ENCODE data around the gene DLG2. TPM values are rescaled to one million over a fixed set of nuclear protein-coding genes. Genes with fewer than 3 reads are reported as not detected.

The DLG2 gene
- polyA plus RNA-seq, 2 donors: 2.6 to 6.7 TPM

DNA sequence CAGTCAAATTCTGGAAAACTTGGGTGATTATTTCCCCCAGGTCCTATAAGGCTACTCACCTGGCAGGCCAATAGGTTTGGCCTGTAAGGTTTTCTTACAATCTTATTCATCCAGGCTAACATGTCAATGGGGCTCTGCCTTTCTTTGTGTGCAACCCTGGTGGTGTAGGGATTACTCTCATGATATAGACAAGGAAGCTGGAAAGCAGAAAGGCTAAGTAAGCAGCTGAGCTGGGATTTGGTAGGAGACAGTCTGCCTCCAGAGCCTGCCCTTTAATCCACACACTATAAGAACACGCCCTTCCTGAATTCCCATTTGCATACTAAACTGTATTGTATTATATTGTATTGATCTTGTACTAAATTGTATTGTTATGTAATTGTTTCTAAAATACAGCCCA, 1967.7 kb downstream of the DLG2 start:
- no peak overlapping the region for H3K4me3 ChIP-seq (ENCODE audit: low read depth in 1 of 2, low read length in 2 of 2)
- 87 to 90% methylated on average over 1 of the region's 1 CpG for WGBS, 2 donors
- no peaks in the 10 kb centered on the region for H3K4me1 ChIP-seq (ENCODE audit: control insufficient read depth in 2 of 2, insufficient read depth in 2 of 2, low read length in 1 of 2)
- H3K36me3 ChIP-seq (ENCODE audit: control insufficient read depth in 2 of 2, insufficient read depth in 2 of 2, low read length in 1 of 2): no peaks in the 10 kb centered on the region
- no peaks in the 10 kb centered on the region for H3K9me3 ChIP-seq (ENCODE audit: control insufficient read depth in 2 of 2, insufficient read depth in 1 of 2, low read depth in 1 of 2, low read length in 1 of 2)
- no peak overlapping the region for H3K27ac ChIP-seq (ENCODE audit: low read depth in 2 of 2, low read length in 1 of 2)
- H3K27me3 ChIP-seq (ENCODE audit: control insufficient read depth in 1 of 2, insufficient read depth in 2 of 2, low read length in 2 of 2): no peaks in the 10 kb centered on the region

DNA sequence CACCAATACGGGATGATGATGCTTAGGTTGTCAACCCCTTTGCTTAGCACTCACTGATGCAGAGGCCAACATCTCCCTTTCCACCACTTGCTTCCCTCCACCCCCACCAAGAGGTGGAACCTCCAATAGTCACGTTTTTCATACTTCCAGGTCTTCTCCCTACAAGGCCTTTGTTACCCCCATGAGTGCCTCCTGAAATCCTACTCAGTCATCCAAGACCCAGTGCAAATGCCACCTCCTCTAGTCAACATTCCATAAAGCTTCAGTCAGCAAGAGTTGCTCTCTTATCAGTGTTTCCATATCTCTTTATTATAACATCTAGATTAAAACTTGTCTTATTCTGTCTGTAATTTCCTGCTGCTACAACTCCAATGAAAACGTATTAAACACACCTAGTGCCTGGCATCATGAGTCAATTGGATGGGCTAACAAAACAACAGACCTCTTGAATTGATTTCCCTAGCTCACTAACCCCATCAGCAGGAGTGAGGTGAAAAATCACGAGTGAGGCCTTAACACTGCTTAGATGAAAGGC, 1970.3 kb downstream of the DLG2 start:
- Histone ChIP-seq H3K27ac (ENCODE audit: low read depth in 2 of 2, low read length in 1 of 2) (no peak overlapping the region), H3K9me3 (ENCODE audit: control insufficient read depth in 2 of 2, insufficient read depth in 1 of 2, low read depth in 1 of 2, low read length in 1 of 2) (no peaks in the 10 kb centered on the region), H3K27me3 (ENCODE audit: control insufficient read depth in 1 of 2, insufficient read depth in 2 of 2, low read length in 2 of 2) (no peaks in the 10 kb centered on the region), H3K4me3 (ENCODE audit: low read depth in 1 of 2, low read length in 2 of 2) (no peak overlapping the region), H3K36me3 (ENCODE audit: control insufficient read depth in 2 of 2, insufficient read depth in 2 of 2, low read length in 1 of 2) (no peaks in the 10 kb centered on the region), H3K4me1 (ENCODE audit: control insufficient read depth in 2 of 2, insufficient read depth in 2 of 2, low read length in 1 of 2) (no peaks in the 10 kb centered on the region)
- 63 to 77% methylated on average over 4 of the region's 4 CpGs for WGBS, 2 donors

DNA sequence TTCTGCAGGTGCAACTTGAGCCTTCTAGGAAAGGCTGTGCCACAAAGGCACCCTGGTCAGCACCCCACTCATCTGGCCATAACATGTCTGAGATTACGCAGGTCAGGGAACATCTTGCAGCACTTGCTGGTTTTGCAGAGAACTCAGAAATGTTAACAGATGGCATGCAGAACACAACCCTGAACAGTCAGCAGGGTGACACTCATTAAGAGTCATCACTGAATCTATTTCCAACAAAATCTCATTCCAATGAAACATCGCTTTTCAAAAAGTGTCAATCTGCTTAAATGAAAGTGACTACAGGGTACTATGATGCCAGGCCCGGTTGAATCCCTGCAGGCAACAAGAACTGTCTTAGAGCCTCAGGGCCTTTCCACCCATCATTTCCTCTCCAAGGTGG, 1971.2 kb downstream of the DLG2 start:
- Histone ChIP-seq H3K4me3 (ENCODE audit: low read depth in 1 of 2, low read length in 2 of 2) (no peak overlapping the region), H3K27ac (ENCODE audit: low read depth in 2 of 2, low read length in 1 of 2) (no peak overlapping the region), H3K36me3 (ENCODE audit: control insufficient read depth in 2 of 2, insufficient read depth in 2 of 2, low read length in 1 of 2) (no peaks in the 10 kb centered on the region), H3K27me3 (ENCODE audit: control insufficient read depth in 1 of 2, insufficient read depth in 2 of 2, low read length in 2 of 2) (no peaks in the 10 kb centered on the region), H3K9me3 (ENCODE audit: control insufficient read depth in 2 of 2, insufficient read depth in 1 of 2, low read depth in 1 of 2, low read length in 1 of 2) (no peaks in the 10 kb centered on the region), H3K4me1 (ENCODE audit: control insufficient read depth in 2 of 2, insufficient read depth in 2 of 2, low read length in 1 of 2) (no peaks in the 10 kb centered on the region)
- 90 to 93% methylated on average over 3 of the region's 3 CpGs for WGBS, 2 donors

DNA sequence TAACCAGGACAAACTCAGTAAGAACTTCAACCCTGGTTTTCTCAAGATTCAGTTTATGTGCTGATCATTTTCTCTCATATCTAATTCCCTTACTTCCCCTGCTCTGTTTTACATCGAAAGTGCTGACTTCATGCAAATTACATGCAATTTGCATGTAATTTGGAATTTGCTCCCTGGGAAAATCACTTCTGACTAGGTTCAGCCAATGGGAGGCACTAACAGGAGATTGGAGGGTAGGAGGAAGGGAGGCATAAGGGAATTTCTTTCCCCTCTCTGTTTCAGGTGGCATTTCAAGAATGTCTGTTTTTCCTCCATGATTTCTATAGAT, 1977.7 kb downstream of the DLG2 start:
- no peak overlapping the region for H3K27ac ChIP-seq (ENCODE audit: low read depth in 2 of 2, low read length in 1 of 2)
- H3K27me3 ChIP-seq (ENCODE audit: control insufficient read depth in 1 of 2, insufficient read depth in 2 of 2, low read length in 2 of 2): no peaks in the 10 kb centered on the region
- H3K4me3 ChIP-seq (ENCODE audit: low read depth in 1 of 2, low read length in 2 of 2): no peak overlapping the region
- H3K36me3 ChIP-seq (ENCODE audit: control insufficient read depth in 2 of 2, insufficient read depth in 2 of 2, low read length in 1 of 2): no peaks in the 10 kb centered on the region
- H3K4me1 ChIP-seq (ENCODE audit: control insufficient read depth in 2 of 2, insufficient read depth in 2 of 2, low read length in 1 of 2): no peaks in the 10 kb centered on the region
- 67 to 77% methylated on average over 1 of the region's 1 CpG for WGBS, 2 donors
- no peaks in the 10 kb centered on the region for H3K9me3 ChIP-seq (ENCODE audit: control insufficient read depth in 2 of 2, insufficient read depth in 1 of 2, low read depth in 1 of 2, low read length in 1 of 2)

DNA sequence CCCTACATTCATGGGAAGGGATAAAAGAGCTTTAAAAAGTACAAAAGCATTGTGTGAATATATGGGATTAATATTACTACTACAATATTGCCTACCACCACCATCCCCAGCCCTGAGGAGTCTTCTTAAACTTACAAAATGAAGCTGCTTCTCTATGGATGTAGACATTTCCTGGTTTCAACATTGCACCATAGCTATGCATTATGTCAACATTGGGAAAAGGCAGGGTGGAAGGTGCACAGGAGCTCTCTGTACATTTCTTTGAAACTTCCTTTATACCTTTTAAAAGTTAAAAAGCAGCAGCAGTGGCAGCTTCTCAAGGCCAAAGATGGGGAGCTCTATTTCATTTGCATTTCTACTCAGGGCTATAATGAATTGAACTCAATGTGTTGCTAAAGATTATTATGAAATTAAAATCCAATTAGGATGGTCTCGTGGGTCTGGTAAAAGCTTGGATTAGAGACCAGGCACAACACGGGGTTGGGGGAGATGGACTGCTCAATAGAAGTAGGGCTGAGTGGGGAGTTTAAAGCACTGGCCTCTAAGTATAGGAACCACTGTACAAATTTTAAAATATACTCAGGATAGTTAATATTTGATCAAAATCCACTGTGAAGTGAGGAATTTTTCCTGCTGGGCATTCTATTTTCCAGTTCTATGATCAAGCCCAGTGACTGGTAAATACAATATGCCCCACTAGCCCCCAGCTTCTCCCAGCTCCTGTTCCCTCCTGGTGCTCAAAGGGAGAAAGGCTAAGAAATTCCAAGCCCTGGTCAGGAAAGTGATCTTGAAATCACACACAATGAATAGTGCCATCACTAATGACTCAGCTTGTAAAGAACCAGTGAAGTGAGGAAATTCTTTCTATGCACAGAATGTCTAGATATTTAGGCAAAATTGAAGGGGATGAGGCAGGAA, 1978.3 kb downstream of the DLG2 start:
- no peaks in the 10 kb centered on the region for H3K36me3 ChIP-seq (ENCODE audit: control insufficient read depth in 2 of 2, insufficient read depth in 2 of 2, low read length in 1 of 2)
- WGBS, 2 donors: 54 to 81% methylated on average over 2 of the region's 2 CpGs
- H3K27me3 ChIP-seq (ENCODE audit: control insufficient read depth in 1 of 2, insufficient read depth in 2 of 2, low read length in 2 of 2): no peaks in the 10 kb centered on the region
- no peaks in the 10 kb centered on the region for H3K9me3 ChIP-seq (ENCODE audit: control insufficient read depth in 2 of 2, insufficient read depth in 1 of 2, low read depth in 1 of 2, low read length in 1 of 2)
- H3K4me1 ChIP-seq (ENCODE audit: control insufficient read depth in 2 of 2, insufficient read depth in 2 of 2, low read length in 1 of 2): no peaks in the 10 kb centered on the region
- no peak overlapping the region for H3K4me3 ChIP-seq (ENCODE audit: low read depth in 1 of 2, low read length in 2 of 2)
- no peak overlapping the region for H3K27ac ChIP-seq (ENCODE audit: low read depth in 2 of 2, low read length in 1 of 2)

DNA sequence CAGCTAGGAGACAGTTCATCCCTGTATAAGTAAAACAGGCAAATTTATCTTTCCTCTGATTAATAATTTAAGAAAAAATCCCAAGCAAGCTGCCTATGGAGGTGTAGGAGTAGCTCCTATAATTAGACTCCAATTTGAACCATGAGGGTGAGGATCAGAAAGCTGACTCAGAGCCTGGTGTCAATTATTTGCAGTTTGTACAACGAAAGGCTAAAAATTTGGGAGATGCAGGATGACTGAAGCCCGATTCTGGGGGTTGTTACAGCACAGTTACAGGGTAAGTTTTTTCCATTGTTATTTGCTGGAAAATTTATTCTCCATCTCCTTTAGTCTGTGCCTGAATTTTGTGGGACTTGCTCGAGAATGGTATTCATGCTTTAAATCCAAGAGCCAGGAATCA, 1981.6 kb downstream of the DLG2 start:
- Histone ChIP-seq H3K36me3 (ENCODE audit: control insufficient read depth in 2 of 2, insufficient read depth in 2 of 2, low read length in 1 of 2) (no peaks in the 10 kb centered on the region), H3K27ac (ENCODE audit: low read depth in 2 of 2, low read length in 1 of 2) (no peak overlapping the region), H3K4me3 (ENCODE audit: low read depth in 1 of 2, low read length in 2 of 2) (no peak overlapping the region), H3K9me3 (ENCODE audit: control insufficient read depth in 2 of 2, insufficient read depth in 1 of 2, low read depth in 1 of 2, low read length in 1 of 2) (no peaks in the 10 kb centered on the region), H3K27me3 (ENCODE audit: control insufficient read depth in 1 of 2, insufficient read depth in 2 of 2, low read length in 2 of 2) (no peaks in the 10 kb centered on the region), H3K4me1 (ENCODE audit: control insufficient read depth in 2 of 2, insufficient read depth in 2 of 2, low read length in 1 of 2) (no peaks in the 10 kb centered on the region)
- WGBS, 2 donors: 85 to 89% methylated on average over 3 of the region's 3 CpGs

DNA sequence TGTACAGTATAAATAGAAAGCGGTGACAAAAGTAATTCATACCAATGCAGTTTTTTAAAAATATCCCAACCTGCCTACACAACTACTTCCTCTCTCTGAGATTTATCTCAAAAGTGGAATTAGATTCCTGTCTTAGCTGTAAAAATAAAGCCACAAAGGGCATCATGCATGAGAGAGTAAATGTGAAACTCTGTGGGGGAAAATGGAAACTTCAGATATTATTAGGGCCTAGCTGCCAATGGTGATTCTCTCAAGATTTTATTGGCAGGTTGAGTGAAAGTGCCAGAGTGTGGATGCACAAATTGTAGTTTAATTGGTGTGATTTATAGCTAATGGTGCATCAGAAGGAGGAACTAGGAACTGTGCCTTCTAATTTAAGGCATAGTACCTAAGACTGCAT, 1984.0 kb downstream of the DLG2 start:
- H3K4me3 ChIP-seq (ENCODE audit: low read depth in 1 of 2, low read length in 2 of 2): no peak overlapping the region

DNA sequence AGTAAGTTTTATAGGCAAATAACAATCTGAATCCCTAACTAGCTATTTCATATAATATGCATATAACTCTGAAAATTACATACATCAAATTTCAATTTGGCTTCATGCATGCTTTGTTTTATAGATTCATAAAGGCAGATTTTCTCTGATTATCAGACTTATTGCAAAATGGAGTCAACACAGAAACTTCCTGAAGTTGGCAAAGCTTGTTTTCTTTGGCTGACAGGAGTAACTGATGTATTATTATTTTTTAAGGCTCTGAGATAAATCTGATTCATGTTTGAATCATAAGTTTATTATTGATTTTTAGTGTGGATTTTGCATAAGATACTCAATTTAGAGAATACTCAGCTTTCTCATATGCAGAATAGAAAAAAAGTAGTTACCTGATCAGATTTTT, 1984.6 kb downstream of the DLG2 start:
- Histone ChIP-seq H3K4me3 (ENCODE audit: low read depth in 1 of 2, low read length in 2 of 2) (no peak overlapping the region), H3K27ac (ENCODE audit: low read depth in 2 of 2, low read length in 1 of 2) (no peak overlapping the region), H3K36me3 (ENCODE audit: control insufficient read depth in 2 of 2, insufficient read depth in 2 of 2, low read length in 1 of 2) (no peaks in the 10 kb centered on the region), H3K27me3 (ENCODE audit: control insufficient read depth in 1 of 2, insufficient read depth in 2 of 2, low read length in 2 of 2) (no peaks in the 10 kb centered on the region), H3K4me1 (ENCODE audit: control insufficient read depth in 2 of 2, insufficient read depth in 2 of 2, low read length in 1 of 2) (no peaks in the 10 kb centered on the region), H3K9me3 (ENCODE audit: control insufficient read depth in 2 of 2, insufficient read depth in 1 of 2, low read depth in 1 of 2, low read length in 1 of 2) (no peaks in the 10 kb centered on the region)

More for the DNA sequence above, 1984.0 kb downstream of the DLG2 start:
- Histone ChIP-seq H3K27ac (ENCODE audit: low read depth in 2 of 2, low read length in 1 of 2) (no peak overlapping the region), H3K9me3 (ENCODE audit: control insufficient read depth in 2 of 2, insufficient read depth in 1 of 2, low read depth in 1 of 2, low read length in 1 of 2) (no peaks in the 10 kb centered on the region), H3K27me3 (ENCODE audit: control insufficient read depth in 1 of 2, insufficient read depth in 2 of 2, low read length in 2 of 2) (no peaks in the 10 kb centered on the region), H3K4me1 (ENCODE audit: control insufficient read depth in 2 of 2, insufficient read depth in 2 of 2, low read length in 1 of 2) (no peaks in the 10 kb centered on the region), H3K36me3 (ENCODE audit: control insufficient read depth in 2 of 2, insufficient read depth in 2 of 2, low read length in 1 of 2) (no peaks in the 10 kb centered on the region)
- WGBS, 2 donors: 78 to 88% methylated on average over 1 of the region's 1 CpG

DNA sequence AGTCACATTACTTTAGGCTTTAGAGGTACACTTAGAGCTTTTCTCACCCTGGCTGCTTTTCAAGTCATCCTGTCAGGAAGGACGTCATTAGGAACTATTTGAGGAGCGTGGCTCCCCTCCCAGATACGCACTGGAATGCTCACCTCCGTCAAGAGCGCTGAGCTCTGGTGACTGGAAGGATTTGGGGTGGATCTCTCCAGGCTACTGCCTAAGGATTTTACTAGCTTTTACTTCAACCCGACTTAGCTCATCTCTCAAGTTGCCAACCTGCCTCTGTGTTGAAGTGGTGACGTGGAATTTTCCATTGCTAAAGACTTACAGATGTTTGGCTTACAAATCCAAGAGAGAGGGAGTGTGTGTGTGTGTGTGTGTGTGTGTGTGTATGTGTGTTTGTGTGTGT, 1985.6 kb downstream of the DLG2 start:
- Histone ChIP-seq H3K4me3 (ENCODE audit: low read depth in 1 of 2, low read length in 2 of 2) (no peak overlapping the region), H3K27me3 (ENCODE audit: control insufficient read depth in 1 of 2, insufficient read depth in 2 of 2, low read length in 2 of 2) (no peaks in the 10 kb centered on the region), H3K9me3 (ENCODE audit: control insufficient read depth in 2 of 2, insufficient read depth in 1 of 2, low read depth in 1 of 2, low read length in 1 of 2) (no peaks in the 10 kb centered on the region), H3K36me3 (ENCODE audit: control insufficient read depth in 2 of 2, insufficient read depth in 2 of 2, low read length in 1 of 2) (no peaks in the 10 kb centered on the region), H3K27ac (ENCODE audit: low read depth in 2 of 2, low read length in 1 of 2) (no peak overlapping the region), H3K4me1 (ENCODE audit: control insufficient read depth in 2 of 2, insufficient read depth in 2 of 2, low read length in 1 of 2) (no peaks in the 10 kb centered on the region)
- 51 to 57% methylated on average over 7 of the region's 7 CpGs for WGBS, 2 donors
